ENCODE data around the gene PDE8B.

The PDE8B gene

GRCh38 chr5:77420940-77421339 is 210.5 kb downstream of the PDE8B start:
- no peak for TF ChIP-seq CTCF (IDR thresholded peaks at IDR 0.05; ENCODE audit: control insufficient read depth, extremely low read depth, insufficient read depth)
- DNase-seq (ENCODE audit: low read depth): no peak
- H3K4me3 ChIP-seq (ENCODE audit: low read depth, low read length): no peak overlapping the region

DNA sequence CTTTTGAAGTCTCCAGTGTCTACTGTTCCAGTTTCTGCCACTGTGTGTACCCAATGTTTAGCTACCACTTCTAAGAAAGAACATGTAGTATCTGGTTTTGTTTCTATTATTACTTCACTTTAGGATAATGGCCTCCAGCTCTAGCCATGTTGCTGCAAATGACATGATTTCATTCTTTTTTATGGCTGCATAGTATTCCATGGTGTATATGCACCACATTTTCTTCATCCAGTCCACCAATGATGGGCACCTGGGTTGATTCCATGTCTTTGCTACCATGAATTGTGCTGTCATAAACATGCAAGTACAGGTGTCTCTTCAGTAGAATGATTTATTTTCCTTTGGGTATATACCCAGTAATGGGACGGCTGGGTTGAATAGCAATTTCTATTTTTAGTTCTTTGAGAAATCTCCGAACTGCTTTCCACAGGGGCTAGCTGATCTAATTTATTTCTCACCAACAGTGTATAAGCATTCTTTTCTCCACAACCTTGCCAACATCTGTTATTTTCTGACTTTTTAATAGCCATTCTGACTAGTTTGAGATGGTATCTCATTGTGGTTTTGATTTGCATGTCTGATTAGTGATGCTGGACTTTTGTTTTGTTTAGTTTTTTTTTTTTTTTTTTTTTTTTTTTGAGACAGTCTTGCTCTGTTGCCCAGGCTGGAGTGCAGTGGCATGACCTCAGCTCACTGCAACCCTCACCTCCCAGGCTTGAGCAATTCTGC is 212.7 kb downstream of the PDE8B start:
- DNase-seq (ENCODE audit: low read depth): no peak
- TF ChIP-seq CTCF (IDR thresholded peaks at IDR 0.05; ENCODE audit: control insufficient read depth, extremely low read depth, insufficient read depth): no peak
- no peak overlapping the region for H3K4me3 ChIP-seq (ENCODE audit: low read depth, low read length)

DNA sequence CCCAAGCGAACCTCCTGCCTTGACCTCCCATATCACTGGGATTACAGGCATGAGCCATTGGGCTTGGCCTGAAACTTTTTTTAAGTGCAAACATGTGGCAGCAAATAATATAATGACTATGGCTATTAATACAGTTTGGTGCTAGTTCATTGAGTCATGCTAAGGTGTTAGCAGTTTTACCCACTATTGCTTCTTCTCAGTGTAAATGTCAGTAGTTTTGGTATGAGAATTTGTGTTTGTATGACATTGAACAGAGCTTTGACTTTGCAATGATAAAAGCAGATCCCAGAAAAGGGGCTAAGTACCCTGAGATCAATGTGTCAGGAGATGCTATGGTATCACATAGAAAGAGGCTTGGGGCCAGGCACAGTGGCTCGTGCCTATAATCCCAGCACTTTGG is 214.4 kb downstream of the PDE8B start:
- TF ChIP-seq CTCF (IDR thresholded peaks at IDR 0.05; ENCODE audit: control insufficient read depth, extremely low read depth, insufficient read depth): no peak
- H3K4me3 ChIP-seq (ENCODE audit: low read depth, low read length): no peak overlapping the region
- DNase-seq (ENCODE audit: low read depth): no peak

DNA sequence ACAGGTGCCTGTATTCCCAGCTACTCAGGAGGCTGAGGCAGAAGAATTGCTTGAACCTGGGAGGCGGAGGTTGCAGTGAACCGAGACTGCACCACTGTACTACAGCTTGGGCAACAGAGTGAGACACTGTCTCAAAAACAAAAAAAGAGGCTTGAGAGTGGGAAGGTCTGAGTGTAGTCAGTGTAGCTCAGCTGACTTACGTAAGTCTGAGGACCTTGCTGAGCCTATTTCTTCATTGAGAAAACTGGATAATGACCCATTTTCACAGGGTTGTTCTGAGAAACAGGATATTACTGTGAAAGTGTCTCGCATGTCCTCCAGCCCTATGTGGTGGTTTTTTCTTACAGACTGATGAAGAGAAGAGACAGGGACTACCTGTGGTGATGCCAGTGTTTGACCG is 214.9 kb downstream of the PDE8B start:
- no peak for DNase-seq (ENCODE audit: low read depth)
- TF ChIP-seq CTCF (IDR thresholded peaks at IDR 0.05; ENCODE audit: control insufficient read depth, extremely low read depth, insufficient read depth): no peak

DNA sequence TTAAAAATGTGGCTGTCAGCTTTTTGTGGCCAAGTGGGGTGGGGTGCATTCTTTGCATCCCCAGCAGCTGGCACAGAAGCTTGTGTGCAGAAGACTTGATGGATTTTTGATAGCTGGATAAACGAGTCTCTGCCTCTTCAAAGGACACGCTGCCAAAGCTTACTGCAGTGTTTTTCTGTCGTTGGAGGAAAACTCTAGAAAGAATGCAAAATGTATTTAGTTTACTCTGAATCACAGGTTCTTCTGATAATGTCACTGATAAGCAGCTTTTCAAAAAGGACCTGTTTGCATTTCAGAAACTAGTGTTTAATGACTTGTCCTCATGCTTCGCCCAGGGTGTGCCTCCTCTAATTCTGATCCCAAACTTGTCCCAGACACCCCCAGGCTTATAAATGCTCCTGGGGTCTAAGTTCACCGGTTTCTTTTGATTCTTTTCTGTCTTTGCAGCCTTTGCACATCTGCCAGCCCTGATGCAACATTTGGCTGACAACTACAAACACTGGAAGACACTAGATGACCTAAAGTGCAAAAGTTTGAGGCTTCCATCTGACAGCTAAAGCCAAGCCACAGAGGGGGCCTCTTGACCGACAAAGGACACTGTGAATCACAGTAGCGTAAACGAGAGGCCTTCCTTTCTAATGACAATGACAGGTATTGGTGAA is 215.6 kb downstream of the PDE8B start:
- no peak for DNase-seq (ENCODE audit: low read depth)
- TF ChIP-seq CTCF (IDR thresholded peaks at IDR 0.05; ENCODE audit: control insufficient read depth, extremely low read depth, insufficient read depth): no peak
- H3K4me3 ChIP-seq (ENCODE audit: low read depth, low read length): no peak overlapping the region

More for the DNA sequence above, 214.9 kb downstream of the PDE8B start:
- H3K4me3 ChIP-seq (ENCODE audit: low read depth, low read length): no peak overlapping the region

GRCh38 chr5:77426670-77427069 is 216.2 kb downstream of the PDE8B start:
- no peak overlapping the region for H3K4me3 ChIP-seq (ENCODE audit: low read depth, low read length)
- no peak for DNase-seq (ENCODE audit: low read depth)
- no peak for TF ChIP-seq CTCF (IDR thresholded peaks at IDR 0.05; ENCODE audit: control insufficient read depth, extremely low read depth, insufficient read depth)

All from LNCaP clone FGC (cell line).